ENCODE results near the gene PHACTR1.

DNA sequence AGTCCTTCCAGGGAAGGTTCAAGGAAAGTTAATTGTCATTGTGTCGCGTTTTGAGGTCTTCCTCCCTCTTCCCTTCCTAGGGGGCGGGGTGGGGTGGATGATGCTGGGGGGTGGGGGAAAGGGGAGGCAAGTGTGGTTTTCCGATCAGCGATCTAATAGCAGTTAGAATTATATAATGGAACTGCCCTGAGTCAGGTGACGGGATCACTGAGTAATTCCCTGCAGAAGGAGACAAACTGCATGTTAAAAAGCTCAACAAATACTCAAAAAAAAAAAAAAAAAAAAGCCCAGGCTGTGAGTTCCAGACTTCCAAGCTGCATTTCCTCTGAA lies 240.4 kb downstream of the PHACTR1 start:
- TF ChIP-seq, protein P1, sequence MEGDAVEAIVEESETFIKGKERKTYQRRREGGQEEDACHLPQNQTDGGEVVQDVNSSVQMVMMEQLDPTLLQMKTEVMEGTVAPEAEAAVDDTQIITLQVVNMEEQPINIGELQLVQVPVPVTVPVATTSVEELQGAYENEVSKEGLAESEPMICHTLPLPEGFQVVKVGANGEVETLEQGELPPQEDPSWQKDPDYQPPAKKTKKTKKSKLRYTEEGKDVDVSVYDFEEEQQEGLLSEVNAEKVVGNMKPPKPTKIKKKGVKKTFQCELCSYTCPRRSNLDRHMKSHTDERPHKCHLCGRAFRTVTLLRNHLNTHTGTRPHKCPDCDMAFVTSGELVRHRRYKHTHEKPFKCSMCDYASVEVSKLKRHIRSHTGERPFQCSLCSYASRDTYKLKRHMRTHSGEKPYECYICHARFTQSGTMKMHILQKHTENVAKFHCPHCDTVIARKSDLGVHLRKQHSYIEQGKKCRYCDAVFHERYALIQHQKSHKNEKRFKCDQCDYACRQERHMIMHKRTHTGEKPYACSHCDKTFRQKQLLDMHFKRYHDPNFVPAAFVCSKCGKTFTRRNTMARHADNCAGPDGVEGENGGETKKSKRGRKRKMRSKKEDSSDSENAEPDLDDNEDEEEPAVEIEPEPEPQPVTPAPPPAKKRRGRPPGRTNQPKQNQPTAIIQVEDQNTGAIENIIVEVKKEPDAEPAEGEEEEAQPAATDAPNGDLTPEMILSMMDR (IDR thresholded peaks at IDR 0.05) = no peak
- no peak for TF ChIP-seq POLR2A (IDR thresholded peaks at IDR 0.05)
